ENCODE results near the gene PACRG. TPM values are rescaled to one million over a fixed set of nuclear protein-coding genes. Genes with fewer than 3 reads are reported as not detected.
A peak's percentile ranks its signal among the peaks of the same experiment; 100 is the strongest.

Gene PACRG
- polyA plus RNA-seq, 5 donors = 5.6 to 6.9 (median 6.4) TPM

DNA sequence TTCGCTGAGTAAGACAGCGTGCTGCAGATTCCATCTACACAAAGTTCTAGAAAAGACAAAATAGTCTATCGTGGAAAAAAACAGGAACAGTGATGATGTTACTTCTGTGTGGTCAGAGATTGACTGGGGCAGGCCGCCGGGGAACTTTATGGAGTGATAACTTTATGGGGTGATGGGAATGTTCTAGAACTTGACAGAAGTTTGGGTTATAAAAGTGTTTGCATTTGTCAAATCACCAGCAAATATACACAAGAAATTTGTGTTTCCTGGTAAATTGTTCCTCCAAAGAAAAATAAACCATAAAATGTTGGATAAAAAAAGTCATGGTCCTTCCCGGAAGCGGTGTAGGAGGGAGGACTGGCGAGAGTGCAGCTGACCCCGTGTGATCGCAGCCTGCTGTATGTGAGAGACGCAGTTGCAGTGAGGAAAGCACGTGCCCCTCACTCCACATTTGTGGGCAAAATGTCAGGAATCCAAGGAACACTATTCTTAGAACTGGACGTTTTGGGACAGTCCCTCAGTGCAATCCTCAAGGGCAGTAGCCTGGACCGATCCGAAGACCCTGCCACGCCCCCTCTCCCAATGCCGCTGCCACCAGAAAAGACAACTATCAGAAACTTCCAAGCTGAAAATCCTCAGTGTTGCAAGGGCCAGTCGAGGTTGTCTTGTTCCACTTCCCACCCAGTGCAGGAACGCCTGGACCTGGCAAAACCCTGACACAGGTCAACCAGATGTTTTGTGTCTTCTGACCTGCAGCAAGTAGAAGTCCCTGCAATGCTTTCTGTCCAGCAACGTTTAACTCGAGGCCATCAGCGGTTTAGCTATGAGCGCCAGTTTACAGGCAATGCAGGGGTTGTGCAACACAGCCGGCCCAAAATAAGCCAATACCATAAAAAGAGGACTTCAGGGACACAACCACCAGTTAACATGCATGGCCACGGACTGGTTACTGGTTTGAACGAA lies 606.2 kb downstream of the PACRG start:
- DNase-seq = peak; percentile 40 to 49

DNA sequence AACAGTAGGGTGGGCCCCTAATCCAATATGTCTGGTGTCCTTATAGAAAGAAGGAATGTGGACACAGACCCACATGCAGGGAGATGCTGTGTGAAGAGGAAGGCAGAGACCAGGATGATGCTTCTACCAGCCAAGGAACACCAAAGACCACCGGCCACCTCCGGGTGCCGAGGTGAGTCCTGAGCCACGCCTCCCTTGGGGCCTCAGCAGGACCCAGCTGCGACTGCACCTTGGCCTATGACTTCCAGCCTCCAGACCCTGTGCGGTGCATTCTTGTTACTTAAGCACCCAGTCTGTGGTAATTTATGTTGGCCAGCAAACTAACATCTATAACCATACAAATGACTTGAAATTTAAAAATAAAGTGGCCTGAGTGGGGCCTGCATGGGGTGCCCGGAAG lies 607.3 kb downstream of the PACRG start:
- no peak for DNase-seq

DNA sequence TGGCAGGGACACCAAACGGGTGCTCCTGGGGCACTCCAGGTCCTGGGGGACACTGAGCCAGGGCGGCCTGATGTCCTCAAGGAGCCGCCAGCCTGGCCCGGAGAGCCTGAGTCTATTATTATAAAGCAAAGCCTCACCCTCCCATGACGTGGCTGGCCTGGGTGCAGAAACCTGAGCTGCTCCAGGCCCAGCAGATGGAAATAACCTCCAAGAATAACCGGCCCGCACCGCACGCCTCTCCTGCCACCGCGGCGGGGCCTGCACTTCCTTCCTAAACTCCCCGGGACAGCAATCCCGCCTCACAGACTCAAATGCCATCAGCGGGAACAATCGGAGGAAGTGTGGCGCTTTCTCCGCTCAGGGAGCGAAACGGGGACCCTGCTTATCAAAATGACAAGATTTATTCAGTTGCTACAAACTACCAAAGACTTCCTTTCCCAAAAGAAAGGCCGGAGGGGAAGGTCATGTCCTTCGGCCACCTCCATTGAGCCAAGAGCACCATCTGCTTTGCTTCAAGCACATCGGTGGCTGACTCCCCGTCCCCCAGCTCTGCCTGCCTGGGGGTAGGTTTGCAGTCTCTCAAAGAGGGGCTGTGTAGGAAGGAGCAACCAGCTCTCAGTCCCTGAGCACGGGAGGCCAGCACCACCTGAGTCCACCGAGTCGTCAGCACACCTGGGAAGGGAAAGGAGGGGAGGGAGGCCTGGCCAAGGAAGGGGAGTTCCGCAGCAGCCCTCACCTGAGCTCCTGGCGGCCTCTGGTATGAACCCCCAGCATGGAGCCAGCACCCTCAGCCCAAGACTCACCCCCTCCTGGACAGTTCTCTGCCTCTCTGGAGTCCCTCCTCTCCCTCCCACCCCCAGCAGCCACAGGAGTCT lies 608.1 kb downstream of the PACRG start:
- DNase-seq = peak; percentile 47 to 55

- DNase-seq = no peak
These were observed 609.2 kb downstream of the PACRG start for GRCh38 chr6:163336961-163337360.

GRCh38 chr6:163337958-163338357 lies 610.2 kb downstream of the PACRG start:
- no peak for DNase-seq

- DNase-seq = peak; percentile 53 to 58
These were observed 611.1 kb downstream of the PACRG start for GRCh38 chr6:163338671-163339405.

DNA sequence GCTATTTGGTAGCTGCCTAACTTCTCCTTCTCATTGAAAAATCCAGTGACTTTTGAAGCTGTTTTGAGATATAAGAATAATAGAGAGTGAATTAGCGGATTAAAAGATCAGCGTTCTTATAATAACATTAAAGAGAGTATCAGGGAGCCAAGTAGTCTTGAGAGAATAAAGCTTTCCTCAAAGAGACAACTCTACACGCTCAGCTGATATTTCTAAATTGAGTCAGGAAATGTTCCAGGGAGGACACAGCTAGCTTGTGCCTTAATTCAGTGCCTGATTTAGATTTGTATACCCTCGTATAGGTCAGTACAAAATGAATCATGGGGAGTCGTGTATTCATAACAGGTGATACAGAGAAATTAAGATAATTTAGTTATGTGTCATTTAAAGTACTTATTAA lies 611.7 kb downstream of the PACRG start:
- DNase-seq = no peak

DNA sequence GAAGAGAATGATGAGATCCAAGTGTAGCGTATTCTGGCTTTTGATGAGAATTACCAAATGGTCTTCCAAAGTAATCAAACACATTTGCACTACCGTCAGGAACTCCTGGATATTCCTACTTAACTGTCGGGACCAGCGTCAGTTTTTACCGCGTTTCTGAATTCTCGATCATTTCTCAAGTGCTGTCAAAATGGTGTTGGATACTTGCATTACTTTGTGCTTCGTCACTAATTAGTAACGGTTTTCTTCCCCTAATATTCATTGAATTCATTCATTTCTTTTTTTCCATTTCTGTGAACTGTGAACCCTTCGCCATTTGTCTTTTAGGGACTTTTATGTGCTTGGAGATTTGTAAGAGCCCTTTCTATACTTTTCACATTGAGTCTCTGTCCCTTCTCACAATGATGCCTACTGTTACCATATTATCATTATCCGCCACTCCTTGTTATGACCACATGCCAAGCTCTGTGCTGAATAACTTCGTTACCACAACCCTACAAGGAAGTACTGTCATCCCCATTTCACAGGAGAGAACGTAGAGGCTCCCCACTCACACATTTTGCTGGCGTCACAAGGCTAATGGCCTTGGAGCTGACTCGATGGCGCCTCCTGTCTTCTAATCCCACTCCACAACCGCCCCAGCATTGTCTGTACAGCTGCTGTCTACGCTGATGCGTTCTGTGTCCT lies 612.6 kb downstream of the PACRG start:
- DNase-seq = no peak

GRCh38 chr6:163341224-163342061 lies 613.7 kb downstream of the PACRG start:
- DNase-seq = no peak

- no peak for DNase-seq
These were observed 615.1 kb downstream of the PACRG start for GRCh38 chr6:163342571-163343539.

DNA sequence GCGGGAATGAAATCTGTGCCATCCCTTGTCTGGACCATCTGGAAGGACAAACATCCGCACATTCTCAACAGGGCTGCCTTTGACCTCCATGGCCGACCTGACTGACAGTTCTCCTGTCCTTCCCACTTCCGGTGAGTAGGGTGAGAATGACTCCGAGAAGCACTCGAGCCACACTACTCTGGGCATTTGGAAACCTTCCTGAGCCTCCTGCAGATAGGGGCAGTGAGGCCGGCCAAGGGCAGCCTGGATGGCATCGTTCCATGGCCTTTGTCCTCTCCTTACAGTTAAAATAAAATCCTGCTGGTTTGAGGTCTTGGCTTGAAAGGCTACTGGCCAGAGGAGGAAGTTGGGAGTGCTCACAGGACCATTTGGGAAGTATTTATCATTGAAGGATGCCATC lies 615.8 kb downstream of the PACRG start:
- DNase-seq = no peak

- no peak for DNase-seq
These were observed 616.6 kb downstream of the PACRG start for GRCh38 chr6:163344411-163344810.

DNA sequence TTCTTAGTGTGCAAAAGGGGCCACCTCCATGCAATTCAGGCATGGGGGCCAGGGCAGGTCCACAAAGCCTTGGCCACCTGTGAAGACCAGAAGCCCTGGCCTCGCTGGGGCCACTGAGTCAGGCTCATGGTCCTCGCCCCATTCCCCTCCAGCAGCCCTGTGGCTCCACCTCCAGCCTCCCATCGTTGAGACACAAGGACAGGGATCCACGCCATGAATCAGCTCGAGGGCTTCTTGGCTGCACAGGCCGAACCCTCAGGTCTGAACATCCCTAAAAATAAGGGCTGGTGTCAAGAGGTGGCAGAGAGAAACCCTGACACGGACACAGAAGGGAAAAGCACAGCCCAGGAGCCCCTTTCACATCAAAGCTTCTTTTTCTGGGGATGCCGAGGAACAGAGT lies 618.2 kb downstream of the PACRG start:
- no peak for DNase-seq

DNA sequence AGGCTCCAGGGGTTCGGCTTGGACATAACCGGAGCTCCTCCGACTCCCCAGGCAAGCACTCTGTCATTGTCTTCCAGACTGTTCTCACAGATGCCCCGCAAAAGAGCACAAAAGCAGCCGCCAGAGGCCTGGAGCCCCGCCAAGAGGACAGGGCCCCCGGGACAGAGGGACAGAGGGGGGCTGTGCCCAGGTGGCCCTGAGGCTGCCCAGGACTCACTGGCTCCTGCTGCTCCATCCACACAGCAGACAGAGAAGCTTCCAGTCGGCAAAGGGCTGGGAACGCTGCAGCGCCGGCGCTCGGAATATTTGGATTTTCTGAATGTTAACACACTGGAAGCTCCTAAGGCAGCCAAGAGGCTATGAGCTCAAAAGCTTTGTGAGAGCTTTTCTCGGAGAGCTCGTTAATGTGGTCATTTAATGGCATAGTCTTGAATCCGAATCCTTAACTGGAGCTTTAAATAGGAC lies 618.8 kb downstream of the PACRG start:
- no peak for DNase-seq

DNA sequence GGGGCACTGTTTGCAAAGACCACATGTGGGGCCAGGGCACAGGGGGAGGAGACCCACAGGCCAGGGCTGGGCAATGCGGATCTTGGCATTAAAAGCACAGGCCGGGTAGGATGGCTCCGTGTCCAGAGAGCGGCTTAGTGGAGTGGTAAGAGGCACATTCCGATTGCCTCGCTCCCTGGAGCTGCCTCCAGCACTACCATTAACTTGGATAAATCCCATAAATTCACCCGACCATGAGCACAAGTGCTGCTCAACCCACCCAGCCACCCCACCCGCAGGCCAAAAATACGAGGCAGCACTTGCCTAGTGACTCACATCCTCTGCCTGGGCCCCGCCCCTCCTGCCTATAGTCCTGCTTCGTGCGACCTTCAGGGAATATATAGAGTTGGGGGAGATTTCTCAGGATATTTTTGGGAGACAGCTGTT lies 619.3 kb downstream of the PACRG start:
- DNase-seq = no peak

- DNase-seq = no peak
These were observed 621.3 kb downstream of the PACRG start for GRCh38 chr6:163348789-163349680.

GRCh38 chr6:163349696-163350095 lies 621.9 kb downstream of the PACRG start:
- no peak for DNase-seq

DNA sequence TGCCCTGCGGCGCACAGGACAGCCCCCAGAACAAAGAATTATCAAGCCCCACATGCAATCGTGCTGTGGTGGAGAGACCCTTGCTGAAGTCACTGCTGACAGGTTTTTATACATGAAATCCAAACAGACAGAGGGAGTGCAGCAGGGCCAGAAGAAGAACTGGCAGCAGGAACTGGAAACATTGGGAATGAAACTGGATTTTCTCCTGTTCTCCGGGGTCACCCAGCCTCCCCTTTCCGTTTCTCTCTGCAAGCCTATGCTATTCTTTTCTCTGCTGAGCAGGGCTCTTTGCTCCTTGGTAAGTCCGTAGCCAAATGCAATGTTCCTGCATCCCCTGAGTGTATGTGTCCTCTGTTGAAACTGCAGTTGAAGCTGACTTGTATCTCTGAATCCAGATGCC lies 623.2 kb downstream of the PACRG start:
- DNase-seq = no peak

Measured in right lung (tissue), 5 donors.